ACHN (cell line): ENCODE data around the gene MCCC1.
"Not testable (repeated sequence)": the region's sequence is repeated elsewhere in the genome, so short reads cannot be mapped to it uniquely, and the experiment has no call there.

Experiments
- DNase-seq: peaks from one replicate; pipeline ENCODE4 v3.0.0-alpha.2; 2015
- in situ Hi-C: cut with HindIII; loops from 2 replicates; pipeline ENCODE4 v1.10.0; 2017; ENCODE audit warnings: low sequenced_read_pairs, low pct_ligation_motif_present, low pct_unique_long_range_greater_than_20kb

Gene MCCC1

DNA sequence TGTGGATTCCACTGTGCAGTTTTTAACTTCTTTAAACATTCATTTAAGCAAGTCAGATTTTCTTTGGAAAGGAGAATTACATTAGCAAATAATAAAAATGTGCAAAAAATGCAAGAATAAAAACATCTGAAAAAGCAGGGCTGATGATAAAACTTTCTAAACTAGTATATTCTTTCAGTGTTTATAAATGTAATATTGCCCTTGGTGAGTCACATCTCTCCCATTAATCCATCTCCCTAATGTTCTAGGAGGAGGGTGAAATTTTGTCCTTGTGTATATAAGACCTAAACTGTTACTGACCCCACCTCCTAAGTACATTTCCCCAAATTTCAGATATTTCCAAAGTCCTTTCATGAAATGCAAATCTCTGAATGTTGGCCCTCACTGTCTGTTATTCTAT lies 90.5 kb downstream of the MCCC1 start:
- in situ Hi-C loops = no loop called here
- no peak for DNase-seq

DNA sequence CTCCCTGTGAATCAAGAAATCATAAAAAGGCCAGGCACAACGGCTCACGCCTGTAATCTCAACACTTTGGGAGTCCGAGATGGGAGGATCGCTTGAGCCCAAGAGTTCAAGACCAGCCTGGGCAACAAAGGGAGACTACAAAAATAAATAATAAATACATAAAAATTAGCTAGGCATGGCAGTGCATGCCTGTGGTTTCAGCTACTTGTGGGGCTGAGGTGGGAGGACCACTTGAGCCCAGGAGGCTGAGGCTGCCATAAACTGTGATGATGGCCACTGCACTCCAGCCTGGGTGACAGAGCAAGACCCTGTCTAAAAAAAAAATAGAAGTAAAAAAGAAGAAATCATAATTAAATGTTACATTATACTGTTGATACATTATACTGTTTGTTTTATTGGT lies 91.0 kb downstream of the MCCC1 start:
- in situ Hi-C loops = no loop called here
- DNase-seq = no peak

DNA sequence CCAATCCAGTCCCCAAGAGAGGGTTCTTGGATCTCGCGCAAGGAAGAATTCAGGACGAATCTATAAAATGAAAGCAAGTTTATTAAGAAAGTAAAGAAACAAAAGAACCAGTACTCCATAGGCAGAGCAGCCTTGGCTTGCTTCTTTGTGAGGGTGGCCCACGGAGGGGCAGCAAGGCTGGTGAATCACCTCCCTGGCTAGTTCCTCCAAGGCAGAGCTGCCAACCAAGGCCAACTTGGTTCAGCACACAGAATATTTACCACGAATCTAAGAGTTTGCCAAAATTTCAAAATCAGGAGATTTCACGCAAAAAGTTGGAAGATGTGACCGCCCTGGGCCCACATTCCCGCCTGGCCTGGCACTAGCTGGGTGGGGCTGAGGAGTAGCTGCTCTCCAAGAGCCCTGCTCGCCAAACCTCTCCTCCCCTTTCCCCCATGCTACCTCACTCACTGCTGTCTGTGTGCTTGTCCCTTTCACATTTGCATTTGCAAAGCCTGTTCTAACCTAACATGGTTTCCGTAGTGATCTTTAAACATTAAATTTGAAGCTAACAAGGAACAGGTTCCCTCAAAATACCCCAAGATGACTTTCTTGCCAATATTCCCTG lies 92.8 kb downstream of the MCCC1 start:
- no peak for DNase-seq
- in situ Hi-C loops = no loop called here

DNA sequence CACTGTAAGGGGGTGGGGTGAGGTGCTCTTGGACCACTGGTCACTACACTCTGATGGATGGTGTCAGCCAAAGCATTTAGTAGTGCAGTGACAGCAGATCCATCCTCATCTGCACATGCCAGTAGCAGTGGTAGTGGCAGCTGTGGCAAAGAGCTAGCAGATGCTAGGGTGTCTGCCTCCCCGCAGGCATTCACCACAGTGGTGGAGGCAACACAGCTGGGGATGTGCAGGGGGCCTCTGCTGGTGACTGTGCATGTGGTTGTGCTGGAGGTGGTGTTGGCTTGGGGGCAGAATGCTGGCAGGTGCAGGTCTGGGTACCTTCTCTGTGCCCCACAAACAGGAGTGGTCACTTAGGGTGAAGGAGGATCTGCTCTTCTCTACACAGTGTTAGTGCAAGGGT lies 99.5 kb downstream of the MCCC1 start:
- DNase-seq = no peak
- in situ Hi-C loops = no loop called here

DNA sequence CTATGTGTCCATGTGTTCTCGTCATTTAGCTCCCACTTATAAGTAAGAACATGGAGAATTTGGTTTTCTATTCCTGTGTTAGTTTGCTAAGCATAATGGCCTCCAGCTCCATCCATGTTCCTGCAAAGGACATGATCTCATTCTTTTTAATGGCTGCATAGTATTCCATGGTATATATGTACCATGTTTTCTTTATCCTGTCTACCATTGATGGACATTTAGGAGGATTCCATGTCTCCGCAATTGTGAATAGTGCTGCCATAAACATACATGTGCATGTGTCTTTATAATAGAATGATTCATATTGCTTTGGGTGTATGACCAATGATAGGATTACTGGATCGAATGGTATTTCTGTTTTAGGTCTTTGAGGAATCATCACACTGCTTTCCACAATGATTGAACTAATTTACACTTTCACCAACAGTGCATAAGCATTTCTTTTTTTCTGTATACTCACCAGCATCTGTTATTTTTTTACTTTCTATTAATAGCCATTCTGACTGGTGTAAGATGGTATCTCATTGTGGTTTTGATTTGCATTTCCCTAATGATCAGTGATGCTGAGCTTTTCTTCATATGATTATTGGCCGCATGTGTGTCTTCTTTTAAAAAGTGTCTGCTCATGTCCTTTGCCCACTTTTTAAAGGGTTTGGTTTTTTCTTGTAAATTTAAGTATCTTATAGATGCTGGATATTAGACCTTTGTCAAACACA lies 105.7 kb downstream of the MCCC1 start:
- in situ Hi-C loops = not testable (repeated sequence)

DNA sequence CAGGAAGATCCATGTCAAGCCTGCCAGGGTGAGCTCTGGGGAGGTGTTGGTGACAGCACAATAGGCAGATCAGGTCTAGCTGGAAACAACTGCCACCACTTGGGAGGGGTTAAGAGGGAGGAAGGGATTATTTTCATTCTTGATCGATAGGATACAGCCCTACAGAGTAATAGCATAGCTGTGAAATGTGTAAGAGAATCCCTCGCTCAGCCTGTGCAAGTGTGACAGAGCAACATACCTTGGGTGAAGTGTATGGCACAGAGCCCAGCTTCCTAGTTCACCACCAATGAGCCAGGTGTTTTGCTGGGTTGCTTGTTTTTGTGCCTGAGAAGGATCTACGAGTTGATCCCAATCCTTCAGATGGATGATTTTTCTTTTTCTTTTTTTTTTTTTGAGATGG lies 109.7 kb downstream of the MCCC1 start:
- in situ Hi-C loops = no loop called here

More for the DNA sequence above, 105.7 kb downstream of the MCCC1 start:
- not testable (repeated sequence) for DNase-seq

DNA sequence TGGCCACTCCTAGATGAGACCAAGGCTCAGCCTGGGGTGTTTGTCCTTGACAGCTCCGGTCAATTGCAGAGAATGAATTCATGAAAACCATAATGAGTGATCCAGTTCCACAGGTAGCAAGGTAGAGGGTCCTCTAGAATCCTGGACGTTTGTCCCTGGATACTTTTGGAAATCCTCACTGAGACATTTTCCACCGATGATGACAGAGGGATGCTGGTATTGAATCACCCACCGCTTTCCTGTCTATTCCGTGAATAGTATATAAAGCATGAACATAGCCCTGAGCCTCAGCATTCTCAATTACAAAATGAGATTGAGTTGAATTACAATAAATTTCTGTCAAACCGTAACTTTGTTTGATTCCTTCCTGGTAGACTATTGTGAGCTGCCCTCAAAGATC lies 113.3 kb downstream of the MCCC1 start:
- no peak for DNase-seq
- in situ Hi-C loops = no loop called here

More for the DNA sequence above, 109.7 kb downstream of the MCCC1 start:
- DNase-seq = no peak

DNA sequence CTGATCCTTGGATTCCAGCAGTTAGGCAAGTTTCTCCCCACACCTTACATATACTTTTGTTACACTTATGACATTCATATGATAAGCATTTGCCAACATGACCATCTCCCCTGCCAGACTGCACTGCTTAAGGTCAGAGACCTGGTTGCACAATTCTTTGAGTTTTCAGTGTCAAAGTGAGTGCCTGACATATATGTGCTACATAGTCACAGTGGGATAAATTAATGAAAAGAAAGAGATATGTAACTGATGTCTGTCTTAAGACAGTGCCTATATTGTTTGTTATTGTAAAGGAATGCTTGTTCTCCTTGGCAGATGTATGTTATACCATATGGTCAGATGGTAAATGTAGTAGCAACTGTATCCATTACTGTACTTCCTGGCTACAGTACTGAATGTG lies 115.4 kb downstream of the MCCC1 start:
- in situ Hi-C loops = no loop called here
- no peak for DNase-seq

DNA sequence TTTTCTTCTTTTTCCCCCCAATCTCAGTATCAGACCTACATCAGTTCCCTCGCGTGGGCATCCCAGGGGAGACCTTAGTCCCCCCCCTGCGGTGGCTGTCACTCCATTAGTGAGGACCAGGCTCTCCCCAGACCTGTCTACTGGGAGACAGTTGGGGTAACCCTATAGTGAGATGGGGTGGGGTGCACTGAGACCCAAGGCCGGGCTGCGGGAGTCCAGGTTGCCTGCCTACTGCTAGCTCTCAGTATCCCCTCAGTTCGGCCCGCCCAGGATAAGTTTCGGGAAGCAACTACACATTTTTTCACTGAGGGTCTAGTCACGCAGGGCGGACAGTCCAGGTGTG lies 118.3 kb downstream of the MCCC1 start:
- in situ Hi-C loops = no loop called here
- DNase-seq = no peak

DNA sequence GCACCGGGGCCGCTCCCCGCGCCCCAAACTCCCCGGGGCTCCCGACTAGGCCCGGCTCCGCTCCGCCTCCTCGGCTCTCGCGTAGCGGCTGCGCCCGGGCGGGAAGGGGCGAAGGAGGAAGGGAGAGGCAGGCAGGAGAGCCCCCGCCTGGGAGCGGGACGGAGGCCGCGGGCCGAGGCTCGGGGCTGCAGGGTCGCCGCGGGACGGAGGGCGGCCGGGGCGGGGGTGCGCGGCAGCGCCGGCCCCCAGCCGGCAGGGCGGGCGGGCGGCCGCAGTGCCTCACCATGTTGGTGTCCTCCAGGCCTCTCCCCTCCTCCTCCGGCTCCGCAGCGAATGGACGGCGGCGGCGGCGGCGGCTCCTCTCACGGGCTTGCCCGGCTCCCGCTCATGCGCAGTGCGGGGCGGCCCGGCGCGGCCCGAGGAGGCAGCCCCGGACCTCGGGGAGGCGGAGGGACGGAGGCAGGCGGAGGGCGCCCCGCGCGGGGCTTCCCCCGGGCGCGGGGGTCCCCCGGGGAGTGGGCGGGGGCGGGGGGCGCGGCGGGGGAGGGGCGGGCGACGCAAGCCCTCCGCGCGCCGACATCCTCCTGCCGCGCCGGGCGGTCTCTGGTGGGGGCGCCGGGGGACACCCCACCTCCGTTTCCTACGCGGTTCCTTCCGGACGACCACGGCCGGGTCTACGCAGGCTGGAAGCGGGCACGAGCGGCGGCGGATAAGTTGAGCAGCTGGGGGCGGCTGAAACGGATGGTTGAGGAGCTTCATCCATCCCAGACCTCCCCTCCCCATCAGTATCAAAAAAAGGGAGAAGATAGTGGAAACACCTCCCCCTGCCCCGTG lies 118.9 kb downstream of the MCCC1 start, which contains the start of gene DCUN1D1:
Gene DCUN1D1 (minus strand): TSS at position 335 of the 834 bp plus-strand sequence. CDS start 49 bp downstream, at position 286.
- in situ Hi-C loops = no loop called here
- DNase-seq = peak; percentile 84

DNA sequence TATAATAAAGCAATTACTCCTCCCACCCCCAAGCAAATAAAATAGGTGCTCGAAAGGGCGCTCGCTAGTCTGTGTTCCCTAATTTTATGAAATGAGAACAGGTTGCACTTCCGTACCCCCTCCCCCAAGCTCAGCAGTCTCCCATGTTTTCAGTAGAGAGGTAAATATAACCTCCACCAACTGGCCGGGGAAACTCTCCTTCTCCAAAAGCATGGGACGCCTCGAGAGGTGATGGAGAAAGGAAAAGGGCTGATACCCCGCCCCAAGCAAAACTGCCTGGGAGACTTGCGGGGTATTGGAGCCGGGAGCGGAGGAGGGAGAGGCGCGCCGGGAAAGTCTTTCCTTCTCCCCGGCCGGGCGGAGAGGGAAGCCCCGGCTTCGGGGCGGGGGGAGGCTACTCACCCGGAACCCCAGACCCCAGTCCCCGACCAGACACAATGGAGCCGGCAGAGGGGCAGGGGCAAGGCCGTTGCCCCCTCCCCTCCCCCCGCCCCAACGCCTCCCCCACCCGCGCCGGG lies 119.6 kb downstream of the MCCC1 start:
- DNase-seq = peak; percentile 27
- in situ Hi-C loops = no loop called here

DNA sequence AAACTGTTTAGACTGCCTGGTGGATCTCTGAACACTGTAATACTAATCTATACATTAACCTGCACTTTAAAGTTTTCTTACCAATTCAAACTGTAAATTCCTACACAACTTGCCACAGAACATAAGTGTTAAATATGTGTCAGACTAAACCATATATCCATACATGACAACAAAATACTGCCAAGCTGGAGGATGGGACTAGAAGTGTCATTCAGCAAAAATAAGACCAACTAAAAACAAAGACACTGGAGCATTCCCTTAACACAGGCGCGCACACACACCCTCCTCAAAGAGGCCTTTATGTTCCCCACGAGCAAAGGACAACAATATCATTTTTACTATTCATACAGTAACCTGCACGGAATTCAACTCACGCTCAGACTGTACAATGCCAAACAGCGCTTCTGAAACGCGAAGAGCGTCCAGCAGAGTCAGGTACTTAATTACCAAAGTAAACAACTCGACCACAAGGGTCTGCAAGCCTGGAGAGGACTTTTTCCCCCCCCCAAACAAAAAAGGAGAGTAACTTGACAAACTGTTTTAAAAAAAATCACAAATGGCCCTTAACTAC lies 120.1 kb downstream of the MCCC1 start:
- DNase-seq = peak; percentile 9
- in situ Hi-C loops = no loop called here

DNA sequence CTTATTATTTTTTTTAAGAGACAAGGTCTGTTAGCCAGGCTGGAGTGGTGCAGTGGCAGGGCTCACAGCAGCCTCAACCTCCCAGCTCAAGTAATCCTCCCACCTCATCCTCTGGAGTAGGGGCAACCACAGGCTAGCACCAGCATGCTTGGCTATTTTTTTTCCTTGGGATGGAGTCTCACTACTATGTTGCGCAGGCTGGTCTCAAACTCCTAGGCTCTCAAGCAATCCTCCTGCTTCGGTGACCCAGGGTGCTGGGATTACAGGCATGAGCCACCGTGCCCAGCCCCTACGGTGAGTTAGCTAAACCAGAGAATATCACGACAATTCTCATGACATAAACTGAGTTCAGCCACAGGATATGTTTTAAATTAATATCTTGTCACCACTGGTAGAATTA lies 120.9 kb downstream of the MCCC1 start:
- no peak for DNase-seq
- in situ Hi-C loops = no loop called here

DNA sequence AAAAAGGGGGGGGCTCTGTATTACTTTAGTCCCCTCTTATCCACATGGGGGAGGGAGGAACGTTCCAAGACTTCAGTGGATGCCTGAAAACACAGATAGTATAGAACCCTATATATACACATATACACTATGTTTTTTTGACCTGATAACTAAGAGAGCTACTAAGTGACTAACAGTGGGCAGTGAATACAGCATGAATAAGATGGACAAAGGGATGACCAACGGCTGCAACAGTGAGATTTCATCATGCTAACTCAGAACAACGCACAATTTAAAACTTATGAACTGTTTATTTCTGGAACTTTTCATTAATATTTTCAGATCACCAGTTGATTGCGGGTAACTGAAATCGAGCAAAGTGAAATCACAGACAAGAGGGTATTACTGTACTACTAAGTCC lies 126.2 kb downstream of the MCCC1 start:
- in situ Hi-C loops = no loop called here
- no peak for DNase-seq

DNA sequence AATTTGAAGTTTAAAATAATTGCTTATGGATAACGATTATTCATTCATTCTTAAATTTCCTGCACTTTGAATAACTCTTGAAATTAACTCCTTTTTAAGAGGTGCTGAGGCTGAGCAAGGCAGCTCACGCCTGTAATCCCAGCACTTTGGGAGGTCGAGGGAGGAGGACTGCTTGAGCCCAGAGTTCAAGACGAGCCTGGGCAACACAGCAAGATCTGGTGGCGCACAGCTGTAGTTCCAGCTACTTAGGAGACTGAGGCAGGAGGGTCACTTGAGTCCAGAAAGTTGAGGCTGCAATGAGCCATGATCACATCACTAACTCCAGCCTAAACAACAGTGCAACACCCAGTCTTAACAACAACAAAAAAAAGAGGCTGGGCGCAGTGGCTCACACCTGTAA lies 126.9 kb downstream of the MCCC1 start:
- in situ Hi-C loops = no loop called here
- DNase-seq = no peak

DNA sequence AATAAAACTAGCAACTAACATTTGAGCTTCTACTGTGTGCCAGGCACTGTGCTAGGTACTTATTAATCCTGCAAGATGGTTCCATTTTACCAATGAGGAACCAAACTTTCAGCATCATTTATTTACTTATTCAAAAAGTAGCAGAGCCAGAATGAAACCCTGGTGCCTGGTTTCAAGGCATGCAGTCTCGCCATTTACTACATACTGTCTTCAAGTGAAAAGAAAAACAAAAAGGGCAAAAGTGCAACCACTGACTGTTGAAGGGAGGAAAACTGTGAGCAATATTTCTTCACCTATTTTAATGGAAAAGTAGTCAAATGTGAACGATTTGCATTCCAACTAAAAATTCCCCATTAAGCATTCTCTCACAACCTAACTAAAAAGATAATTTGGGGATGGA lies 127.7 kb downstream of the MCCC1 start:
- no peak for DNase-seq
- in situ Hi-C loops = no loop called here

DNA sequence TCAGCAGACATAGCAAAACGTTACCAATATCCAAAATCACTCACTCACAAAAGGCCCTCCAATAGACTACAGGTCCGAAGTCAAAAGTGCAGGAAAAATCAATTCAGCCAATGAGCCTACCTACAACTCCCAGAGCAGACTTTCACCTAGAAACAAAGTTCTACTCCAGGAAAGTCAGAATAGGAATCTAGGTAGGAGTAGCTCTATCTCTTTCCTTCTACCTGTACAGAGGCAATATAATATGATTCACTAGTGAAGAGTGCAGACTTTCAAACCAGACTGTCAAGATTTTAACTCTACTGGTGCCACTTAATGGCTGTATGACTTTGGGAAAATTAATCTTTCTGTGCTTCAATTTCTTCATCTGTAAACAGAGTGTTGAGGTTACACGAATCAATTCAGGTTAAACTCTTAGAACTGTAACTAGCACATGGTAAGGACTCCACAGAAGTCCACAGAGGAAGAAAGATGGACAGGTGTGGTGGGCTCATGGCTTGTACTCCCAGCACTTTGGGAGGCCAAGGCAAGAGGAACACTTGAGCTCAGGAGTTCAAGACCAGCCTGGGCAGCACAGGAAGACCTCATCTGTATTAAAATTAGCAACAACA lies 128.4 kb downstream of the MCCC1 start:
- in situ Hi-C loops = no loop called here

DNA sequence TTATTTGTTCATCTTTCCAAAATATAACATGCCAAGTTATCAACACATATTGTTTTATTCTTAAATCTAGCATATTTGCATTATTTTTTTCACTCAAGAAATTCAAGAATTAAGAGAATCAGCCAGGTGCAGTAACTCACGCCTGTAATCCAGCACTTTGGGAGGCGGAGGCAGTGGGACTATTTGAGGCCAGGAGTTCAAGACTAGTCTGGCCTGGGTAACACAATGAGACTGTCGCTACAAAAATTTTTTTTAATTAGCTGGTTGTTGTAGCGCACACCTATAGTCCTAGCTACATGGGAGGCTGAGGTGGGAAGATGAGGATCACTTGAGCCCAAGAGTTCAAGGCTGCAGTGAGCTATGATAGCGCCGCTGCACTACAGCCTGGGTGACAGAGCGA lies 129.4 kb downstream of the MCCC1 start:
- DNase-seq = no peak
- in situ Hi-C loops = no loop called here

More for the DNA sequence above, 128.4 kb downstream of the MCCC1 start:
- no peak for DNase-seq

DNA sequence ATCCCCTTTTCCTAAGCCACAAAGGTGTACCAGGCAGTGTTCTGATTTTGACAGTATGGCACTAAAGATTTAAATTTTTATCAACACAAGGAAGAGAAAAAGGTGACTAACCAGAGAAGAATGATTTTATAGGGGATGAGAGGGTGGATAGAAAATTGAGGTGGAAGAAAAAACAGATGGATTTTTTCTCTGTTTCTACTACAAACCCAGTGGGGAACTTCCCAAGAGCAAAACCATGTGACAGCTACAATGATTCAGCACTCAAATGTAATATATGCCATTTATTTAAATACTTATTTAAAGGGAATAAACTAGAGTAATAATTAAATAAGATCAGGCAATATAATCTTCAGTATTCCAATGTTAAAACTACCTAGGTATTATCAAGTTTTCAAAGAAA lies 130.0 kb downstream of the MCCC1 start:
- in situ Hi-C loops = no loop called here

More for the DNA sequence above, 130.0 kb downstream of the MCCC1 start:
- DNase-seq = peak; percentile 21
